Non-pigmented ciliary epithelial cell (primary cell): Measurements from ENCODE around the gene NBL1.
A peak's percentile ranks its signal among the peaks of the same experiment; 100 is the strongest.

Source experiments
- DNase-seq: peaks from one replicate; pipeline ENCODE4 v3.0.0-alpha.2; 2010; ENCODE audit warnings: low read depth

The NBL1 gene, protein sequence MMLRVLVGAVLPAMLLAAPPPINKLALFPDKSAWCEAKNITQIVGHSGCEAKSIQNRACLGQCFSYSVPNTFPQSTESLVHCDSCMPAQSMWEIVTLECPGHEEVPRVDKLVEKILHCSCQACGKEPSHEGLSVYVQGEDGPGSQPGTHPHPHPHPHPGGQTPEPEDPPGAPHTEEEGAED

GRCh38 chr1:19643602-19644394 lies at the start of gene NBL1:
TSS of gene NBL1 (plus strand) at chr1:19644311. CDS start at chr1:19655031, 10,720 bp downstream.
- DNase-seq: no peak

- DNase-seq: no peak
Observed at GRCh38 chr1:19596065-19596713, 47.9 kb upstream of the NBL1 start.

GRCh38 chr1:19596714-19597495 lies 47.2 kb upstream of the NBL1 start:
- DNase-seq: peak; percentile 84

DNA sequence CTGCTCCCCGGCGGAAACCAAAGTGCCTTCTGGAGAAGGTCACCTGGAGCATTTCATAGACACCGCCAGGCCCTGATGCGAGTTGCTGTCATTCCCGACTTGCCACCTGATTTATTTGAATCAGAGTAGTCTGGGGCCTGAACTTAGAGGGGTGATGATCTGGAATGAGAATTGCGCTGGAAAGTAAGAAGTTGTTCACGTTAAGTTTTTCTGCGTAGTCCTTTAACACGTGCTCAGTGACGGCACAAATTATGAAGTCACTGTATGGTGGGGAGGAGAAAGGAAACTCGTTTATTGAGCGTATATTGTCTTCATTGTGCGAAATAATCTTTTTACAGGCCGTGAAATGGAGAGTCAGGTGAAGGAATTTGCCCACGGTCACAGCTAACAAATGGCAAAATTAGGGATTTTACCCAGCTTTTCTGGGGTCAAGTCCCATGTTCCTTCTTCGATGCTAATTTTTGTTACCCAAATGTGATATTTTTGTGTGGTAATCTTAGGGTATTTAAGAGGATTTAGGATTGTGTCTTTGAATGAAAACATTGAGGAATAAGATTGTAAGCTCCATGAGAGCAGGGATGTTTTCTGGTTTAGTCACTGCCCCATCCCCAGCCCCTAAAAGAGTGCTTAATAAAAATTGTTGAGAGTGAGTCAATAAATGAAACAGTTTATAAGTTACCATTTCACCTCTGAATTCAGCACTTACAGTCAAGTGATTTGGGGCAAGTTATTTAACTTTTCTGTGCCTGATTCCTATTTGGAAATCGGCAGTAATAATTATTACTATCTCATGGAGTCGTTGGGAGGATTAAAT lies 46.4 kb upstream of the NBL1 start:
- no peak for DNase-seq

DNA sequence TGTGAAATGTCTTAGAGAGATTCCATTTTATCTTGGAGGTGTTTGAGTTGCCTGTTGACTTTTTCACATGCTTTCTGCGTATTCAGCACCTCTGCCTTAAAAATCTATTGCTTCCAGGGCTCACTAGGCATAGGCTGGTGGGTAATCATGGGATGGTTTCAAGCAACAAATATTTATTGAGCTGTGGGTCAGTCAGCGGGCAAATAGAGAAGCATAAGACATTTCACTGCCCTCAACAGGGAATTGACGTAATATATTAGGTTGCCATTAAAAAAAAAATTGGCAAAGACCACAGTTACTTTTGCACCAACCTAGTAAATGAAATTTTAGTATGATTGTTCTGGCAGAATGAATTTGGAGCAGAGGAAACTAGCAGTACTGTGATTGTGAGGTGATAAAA lies 44.3 kb upstream of the NBL1 start:
- no peak for DNase-seq

- DNase-seq: no peak
Observed at GRCh38 chr1:19602486-19602885, 41.6 kb upstream of the NBL1 start.

- no peak for DNase-seq
Observed at GRCh38 chr1:19605967-19606366, 38.1 kb upstream of the NBL1 start.

GRCh38 chr1:19606817-19607642 lies 37.1 kb upstream of the NBL1 start:
- no peak for DNase-seq

GRCh38 chr1:19608232-19608631 lies 35.9 kb upstream of the NBL1 start:
- no peak for DNase-seq

DNA sequence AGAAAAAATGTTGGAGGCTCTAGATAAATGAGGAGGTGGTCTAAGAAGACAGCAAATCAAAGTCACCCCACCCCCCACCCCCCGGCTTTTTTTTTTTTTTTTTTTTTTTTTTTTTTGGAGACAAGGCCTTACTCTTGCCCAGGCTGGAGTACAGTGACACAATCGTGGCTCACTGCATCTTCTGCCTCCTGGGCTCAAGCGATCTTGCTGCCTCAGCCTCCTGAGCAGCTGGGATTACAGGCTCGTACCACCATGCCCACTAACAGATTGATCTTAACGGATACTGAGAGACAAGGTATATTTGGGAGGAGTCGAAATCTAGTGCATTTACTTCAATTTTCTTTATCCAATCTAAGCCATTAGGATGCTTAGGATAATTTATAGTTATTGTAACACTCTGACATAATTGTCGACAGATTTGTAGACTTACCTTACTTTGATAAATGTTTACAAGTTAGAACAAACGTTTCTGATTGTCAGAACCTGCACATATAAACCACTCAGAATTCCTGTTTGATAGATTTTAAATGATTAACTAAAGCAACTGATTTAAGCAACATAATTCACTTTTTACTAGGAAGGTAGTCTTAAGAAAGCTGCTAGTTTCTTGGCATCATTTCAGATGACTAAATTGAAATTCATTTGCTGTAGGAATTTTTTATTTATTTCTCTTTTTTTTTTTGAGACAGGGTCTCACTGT lies 33.7 kb upstream of the NBL1 start:
- no peak for DNase-seq

GRCh38 chr1:19612530-19612929 lies 31.6 kb upstream of the NBL1 start:
- DNase-seq: no peak

DNA sequence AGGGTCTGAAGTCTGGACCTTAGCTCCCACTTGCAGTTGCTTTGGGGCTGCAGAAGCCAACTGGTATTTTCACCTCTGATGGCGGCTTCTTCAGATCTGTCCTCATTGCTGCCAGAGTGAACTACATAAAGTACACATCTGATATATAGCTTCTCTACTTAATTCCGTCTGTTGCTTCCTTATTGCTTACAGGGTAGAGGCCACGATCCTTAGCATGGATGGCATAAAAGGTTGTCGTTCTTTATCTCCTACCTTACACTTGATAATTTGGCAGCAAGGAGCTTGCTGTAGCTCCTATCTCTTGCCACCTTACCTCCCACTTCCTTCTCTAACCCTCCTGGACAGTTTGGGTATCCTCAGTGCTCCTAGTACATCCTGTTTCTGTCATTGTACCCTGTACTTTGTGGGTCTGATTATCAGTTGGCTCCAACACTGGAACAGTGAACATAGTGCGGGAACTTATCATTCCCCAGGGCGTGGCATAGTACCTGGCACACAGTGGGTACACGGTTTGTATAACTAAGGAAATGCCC lies 30.9 kb upstream of the NBL1 start:
- no peak for DNase-seq

DNA sequence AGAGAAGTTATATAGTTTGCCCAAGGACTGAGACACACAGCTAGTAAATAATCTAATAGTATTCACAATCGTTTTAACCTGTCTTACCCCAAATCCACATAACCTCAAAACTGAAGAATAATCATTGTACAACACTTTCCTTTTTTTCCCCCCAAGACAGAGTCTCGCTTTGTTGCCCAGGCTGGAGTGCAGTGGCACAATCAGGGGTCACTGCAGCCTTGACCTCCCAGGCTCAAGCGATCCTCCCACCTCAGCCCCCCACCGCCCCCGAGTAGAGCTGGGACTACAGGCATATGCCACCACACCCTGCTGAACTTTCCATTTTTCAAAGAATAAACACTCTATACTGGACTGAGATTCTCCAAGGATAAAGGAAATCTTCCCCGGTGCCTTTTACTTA lies 28.7 kb upstream of the NBL1 start:
- no peak for DNase-seq

- DNase-seq: no peak
Observed at GRCh38 chr1:19616489-19616888, 27.6 kb upstream of the NBL1 start.

DNA sequence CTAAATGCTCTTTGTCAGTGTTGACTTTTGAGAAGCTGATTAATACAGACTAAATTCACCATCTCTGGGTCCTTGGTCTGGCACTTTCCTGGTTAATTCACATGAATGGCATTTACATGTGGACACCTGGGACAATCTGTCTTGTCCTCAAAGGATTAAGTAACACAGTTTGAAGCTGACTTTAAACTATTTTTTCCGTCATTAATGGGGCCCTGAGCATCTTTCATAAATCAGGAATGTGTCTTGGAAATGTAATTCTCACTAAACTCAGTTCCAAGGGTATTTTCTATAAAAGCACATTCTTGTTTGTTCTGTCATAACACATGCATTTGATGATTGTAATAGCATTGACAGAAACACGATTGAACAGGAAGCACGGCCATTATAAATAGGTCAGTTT lies 26.7 kb upstream of the NBL1 start:
- DNase-seq: no peak

DNA sequence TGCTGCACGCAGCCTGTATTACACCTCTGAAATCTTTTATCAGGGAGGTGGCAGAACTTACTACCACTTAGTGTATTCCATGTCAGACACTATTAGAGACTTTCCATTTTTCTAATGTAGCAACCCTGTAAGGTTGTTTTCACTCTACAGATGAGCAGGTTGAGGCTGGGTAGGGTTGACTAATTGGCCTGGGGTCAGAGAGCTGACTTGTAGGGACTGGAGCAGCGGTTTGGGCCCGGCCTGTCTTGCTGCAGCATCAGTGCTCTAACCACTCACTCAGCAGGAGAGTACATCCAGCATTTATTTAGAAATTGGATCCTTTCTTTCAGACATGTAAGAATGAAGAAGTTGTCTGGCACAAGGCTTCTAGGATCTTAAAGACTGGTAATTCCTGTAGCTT lies 25.7 kb upstream of the NBL1 start:
- DNase-seq: no peak

DNA sequence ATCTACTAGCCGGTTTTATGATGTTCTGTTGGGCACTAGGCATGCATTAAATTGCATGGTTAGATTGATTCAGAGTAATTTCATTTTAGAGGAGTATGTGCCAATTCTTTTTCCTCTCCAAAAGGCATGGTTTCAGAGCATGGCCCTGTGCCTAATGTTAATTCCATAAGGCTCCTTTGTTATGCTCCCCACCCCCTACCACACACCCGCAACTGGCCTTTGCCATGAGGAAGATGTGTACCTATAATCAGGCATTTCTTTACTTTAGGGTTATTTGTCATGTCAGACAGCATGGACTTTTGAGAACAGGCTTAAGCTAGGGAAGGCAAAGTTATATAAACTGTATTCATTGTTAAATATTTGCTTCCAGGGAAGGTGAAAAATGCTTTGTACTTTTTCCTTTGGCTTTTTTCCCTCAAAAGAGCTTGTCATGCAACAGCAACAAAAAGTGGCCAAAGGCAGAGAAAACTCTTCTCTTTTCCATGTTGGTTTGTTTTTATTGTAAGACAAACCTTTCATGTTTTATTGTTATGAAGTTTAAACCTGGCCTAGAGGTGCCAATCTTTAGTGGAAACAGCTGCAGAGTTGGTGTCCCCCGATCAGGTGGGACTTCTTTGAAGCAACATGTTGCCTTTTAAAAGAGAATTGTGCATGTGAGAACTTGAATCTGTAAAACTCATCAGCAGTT lies 24.3 kb upstream of the NBL1 start:
- no peak for DNase-seq

GRCh38 chr1:19620786-19621185 lies 23.3 kb upstream of the NBL1 start:
- DNase-seq: no peak

- no peak for DNase-seq
Observed at GRCh38 chr1:19621274-19621950, 22.7 kb upstream of the NBL1 start.
